ENCODE data around the gene COL18A1.

Gene COL18A1

GRCh38 chr21:45393021-45393420, 11.9 kb upstream of the COL18A1 start:
- no peak overlapping the region for H3K4me3 ChIP-seq (ENCODE audit: low read depth, low read length)
- no peak for DNase-seq (ENCODE audit: low read depth)

DNA sequence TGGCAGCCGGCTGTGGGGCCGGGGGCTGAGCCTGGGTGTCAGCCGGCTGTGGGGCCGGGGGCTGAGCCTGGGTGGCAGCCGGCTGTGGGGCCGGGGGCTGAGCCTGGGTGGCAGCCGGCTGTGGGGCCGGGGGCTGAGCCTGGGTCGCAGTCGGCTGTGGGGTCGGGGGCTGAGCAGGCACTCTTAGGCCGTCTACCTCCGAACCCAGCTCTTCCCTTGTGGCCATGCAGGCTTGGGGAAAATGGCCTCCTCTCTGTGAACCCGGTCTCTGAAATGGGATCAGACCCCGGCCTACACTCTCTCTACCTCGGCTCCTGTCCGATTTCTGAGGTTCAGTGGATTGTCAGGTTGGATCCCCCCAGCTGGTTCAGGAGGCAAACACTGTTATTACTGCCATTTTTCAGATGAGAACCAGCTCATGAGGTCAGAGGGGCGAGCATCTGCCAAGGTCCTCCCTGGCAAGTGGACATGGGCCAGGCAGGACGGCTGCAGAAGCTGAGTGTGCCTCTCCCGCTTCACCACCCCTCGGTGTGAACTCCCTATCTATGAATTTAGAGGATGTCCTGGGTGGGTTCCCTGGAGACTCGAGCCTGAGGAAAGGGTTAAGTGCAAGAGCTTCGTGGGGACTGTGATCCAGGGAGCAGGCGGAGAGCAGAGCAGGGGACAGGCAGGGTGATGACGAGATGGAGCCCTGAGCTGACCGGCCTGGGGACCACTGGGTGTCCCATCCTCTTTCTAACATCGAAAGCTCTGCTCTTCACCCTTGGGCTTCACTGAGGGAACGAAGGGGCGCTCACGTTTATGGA, 10.9 kb upstream of the COL18A1 start:
- DNase-seq (ENCODE audit: low read depth): no peak
- no peak overlapping the region for H3K4me3 ChIP-seq (ENCODE audit: low read depth, low read length)

DNA sequence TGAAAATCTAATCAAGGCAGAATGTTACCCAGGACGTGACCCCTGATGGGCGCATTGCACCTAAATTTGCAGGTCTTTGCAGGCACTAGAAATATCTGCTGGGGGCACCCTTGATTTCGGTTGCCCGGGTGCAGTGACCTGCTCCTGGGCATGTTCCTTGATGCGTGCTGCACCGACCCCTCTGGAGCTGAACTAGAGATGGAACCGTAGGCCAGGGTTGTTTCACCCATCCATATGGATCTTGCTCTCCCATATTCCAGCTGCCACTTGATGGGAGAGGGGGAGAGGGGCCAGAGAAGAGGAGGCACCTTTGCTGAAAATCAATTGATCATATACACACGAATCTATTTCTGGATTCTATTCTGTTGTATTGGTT, 8.4 kb upstream of the COL18A1 start:
- H3K4me3 ChIP-seq (ENCODE audit: low read depth, low read length): no peak overlapping the region
- DNase-seq (ENCODE audit: low read depth): no peak

DNA sequence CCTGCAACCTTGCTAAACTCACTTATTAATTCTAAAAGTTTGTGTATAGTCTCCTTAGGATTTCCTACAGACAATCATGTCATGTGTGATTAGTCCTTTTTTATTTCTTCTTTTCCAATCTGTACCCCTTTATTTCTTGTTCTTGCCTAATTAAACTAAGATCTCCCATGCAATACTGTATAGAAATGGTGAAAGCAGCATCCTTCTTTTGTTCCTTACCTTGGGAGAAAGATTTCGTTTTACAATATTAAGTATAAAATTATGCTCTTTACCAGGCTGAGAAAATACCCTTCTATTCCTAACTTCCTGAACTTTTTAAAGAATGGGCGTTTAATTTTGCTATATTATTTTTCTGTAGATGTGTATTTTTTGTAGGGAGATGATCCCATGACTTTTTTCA, 7.6 kb upstream of the COL18A1 start:
- no peak for DNase-seq (ENCODE audit: low read depth)
- no peak overlapping the region for H3K4me3 ChIP-seq (ENCODE audit: low read depth, low read length)

- DNase-seq (ENCODE audit: low read depth): no peak
These were observed 3.9 kb upstream of the COL18A1 start for GRCh38 chr21:45401054-45401518.

GRCh38 chr21:45401916-45402900, 2.8 kb upstream of the COL18A1 start:
- DNase-seq (ENCODE audit: low read depth): no peak
- no peak overlapping the region for H3K4me3 ChIP-seq (ENCODE audit: low read depth, low read length)

More at GRCh38 chr21:45401054-45401518, 3.9 kb upstream of the COL18A1 start:
- H3K4me3 ChIP-seq (ENCODE audit: low read depth, low read length): no peak overlapping the region

- no peak overlapping the region for H3K4me3 ChIP-seq (ENCODE audit: low read depth, low read length)
- no peak for DNase-seq (ENCODE audit: low read depth)
These were observed 1.7 kb upstream of the COL18A1 start for GRCh38 chr21:45403133-45403824.

DNA sequence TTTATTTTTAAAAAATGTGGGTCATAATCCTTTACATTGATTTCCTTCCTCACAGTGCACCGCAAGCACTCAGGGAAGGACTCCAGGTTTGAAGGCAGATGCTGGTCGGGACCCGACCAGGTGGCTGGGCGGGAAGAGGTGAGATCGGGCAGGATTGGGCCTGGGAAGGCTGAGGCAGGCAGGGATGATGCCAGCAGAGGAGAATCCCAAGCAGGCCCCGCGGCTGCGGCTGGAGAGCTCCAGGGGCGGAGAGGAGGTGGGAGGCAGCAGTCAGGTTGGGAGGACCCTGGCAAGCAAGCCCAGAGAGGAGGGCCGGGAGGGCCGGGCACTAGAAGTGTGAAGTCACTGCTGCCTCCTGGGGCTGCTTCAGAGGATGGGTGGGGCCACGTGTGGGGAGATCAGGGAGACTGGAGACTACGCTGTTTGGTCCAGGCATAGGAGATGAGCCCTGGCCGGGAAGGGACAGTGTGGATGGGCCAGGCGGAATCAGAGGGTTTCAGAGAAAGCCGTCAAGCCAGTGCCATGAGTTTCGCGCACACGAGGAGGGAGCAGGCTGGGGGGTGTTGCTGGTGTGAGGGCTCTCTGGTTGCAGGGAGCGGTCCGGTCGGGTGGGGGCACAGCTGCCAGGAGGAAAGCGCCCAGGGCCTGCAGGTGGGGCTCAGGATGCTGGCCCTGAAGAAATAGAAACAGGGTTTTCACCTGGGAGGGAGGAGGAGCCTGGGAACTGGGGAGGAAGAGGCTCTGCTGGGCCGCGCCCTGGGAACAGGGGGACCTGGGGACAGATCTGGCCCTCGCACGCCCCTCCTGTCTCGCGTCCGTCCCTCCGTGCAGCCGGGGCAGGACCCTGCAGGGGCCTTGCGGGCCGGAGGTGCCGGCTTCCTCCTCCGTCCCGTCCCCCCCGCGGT, 888 bp upstream of the COL18A1 start:
- peak overlapping the region; percentile 44 for H3K4me3 ChIP-seq (ENCODE audit: low read depth, low read length)
- DNase-seq (ENCODE audit: low read depth): no peak

DNA sequence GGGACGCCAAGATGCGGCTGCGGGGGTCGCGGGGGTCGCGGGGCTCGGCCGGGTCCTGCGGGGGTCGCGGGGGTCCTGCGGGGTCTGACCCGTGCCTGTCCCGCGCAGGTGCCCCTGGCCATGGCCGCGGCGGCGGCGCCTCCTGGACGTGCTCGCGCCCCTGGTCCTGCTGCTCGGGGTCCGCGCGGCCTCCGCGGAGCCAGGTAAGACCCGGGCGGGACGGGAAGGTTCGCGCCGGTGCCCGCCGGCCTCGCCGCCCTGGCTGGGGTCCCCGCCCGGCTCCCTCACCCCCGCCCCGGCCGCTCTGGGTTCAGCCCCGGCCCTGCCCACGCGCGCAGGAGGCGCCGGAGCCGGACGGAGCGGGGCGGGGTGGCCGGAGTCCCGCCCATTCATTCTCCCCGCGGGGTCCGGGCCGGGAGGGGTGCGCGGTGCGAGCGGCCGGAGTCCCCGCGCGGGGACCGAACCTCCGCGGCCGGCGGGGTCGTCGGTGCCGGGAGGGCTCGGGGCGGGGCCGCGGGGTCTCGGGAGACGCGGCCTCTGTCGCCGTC, 380 bp downstream of the COL18A1 start:
- peak overlapping the region; percentile 48 for H3K4me3 ChIP-seq (ENCODE audit: low read depth, low read length)
- DNase-seq (ENCODE audit: low read depth): no peak

- H3K4me3 ChIP-seq (ENCODE audit: low read depth, low read length): peak overlapping the region; percentile 48
- DNase-seq (ENCODE audit: low read depth): no peak
These were observed 1.1 kb downstream of the COL18A1 start for GRCh38 chr21:45405819-45406762.

DNA sequence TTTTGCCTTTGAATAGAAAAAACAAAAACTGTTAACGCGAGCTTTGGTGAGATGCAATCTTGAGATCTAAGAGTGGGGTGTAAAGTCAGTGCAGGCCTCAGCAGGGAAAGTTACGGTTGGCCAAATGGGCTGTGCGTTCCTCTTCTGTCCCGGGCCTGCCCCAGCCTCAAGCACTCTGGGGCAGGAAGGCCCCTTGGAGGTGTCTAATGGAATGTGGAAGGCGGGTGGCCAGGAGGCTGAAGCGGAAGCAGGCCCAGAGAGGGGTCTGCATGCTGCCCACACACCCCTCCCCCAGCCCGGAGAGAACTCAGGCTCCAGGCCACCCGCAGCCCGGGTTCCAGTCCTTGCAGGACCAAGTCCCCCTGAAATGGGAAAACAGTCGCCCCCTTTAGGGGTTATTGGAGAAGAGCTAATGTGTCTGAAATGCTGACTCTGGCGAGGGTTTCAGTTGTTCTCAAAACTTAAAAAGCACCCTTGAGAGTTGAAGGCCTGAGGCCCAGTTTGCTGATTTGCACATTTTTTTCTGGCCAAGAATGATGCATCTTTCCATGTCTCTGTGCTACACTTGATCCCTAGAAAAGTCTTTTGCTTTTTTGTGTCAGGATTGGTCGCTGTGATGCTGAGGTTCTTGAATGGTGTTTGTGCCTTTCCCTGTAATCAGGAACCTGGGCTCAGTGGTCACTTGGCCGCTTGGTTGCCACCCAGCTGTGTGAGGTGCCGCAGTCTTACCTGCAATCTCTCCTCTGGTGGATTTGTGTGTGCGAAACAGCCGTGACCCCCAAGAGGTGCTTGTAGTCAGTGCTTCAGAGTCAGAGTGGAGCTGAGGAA, 2.0 kb downstream of the COL18A1 start:
- H3K4me3 ChIP-seq (ENCODE audit: low read depth, low read length): no peak overlapping the region
- no peak for DNase-seq (ENCODE audit: low read depth)

GRCh38 chr21:45407629-45408247, 2.8 kb downstream of the COL18A1 start:
- H3K4me3 ChIP-seq (ENCODE audit: low read depth, low read length): no peak overlapping the region
- DNase-seq (ENCODE audit: low read depth): no peak

- no peak overlapping the region for H3K4me3 ChIP-seq (ENCODE audit: low read depth, low read length)
- no peak for DNase-seq (ENCODE audit: low read depth)
These were observed 3.4 kb downstream of the COL18A1 start for GRCh38 chr21:45408271-45408791.

DNA sequence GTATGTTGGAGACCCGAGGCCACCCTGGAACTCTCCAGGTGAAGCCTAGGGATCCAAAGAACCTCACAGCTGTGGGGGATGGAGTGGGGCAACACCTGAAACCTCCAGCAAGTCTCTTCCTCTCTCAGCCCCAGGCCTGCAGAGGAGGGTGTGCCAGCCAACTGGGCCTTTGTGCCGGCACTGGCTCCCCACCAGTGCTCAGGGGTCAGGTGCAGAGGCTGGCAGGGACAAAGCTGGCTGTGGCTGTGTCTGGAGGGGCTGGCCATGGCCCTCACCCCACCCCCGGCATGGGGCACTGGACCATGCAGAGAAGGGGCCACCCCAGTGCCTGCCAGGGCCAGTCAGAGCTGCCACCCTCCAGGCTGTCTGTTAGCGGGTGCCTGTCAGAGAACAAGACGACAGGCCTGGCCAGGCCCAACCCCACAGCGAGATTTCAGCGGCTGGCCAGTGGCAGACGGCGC, 3.9 kb downstream of the COL18A1 start:
- DNase-seq (ENCODE audit: low read depth): no peak

DNA sequence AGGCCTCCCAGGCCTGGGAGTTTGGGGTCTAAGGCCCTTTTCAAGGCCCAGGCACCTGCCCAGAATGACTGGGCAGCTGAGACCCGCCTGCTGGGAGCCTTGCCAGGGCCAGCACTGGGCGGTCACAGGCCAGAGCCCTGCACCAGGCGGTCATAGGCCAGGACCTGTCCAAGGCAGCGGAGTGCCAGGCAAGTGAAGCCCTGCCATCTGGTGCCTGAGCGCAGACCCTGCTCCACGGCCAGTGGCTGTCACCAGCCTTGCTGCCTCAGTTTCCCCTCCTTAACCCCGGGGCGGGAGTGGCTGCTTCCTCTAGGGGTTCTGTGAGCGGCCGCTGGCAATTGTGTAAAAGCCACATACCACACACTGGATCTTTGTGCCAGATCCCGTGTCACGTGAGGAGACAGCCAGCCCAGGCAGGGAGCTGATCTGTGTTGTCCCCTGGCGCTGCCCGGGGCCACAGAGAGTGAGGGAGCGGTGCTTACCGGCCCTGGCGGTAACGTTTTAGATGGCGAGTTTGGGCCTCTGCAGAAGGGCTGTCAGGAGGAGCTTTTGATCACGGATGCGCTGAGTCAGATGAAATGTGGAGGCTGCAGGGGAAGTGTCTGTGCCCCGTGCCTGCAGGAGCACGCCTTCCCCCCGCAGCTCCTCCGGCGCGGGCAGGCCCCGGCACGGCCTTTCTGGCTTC, 4.6 kb downstream of the COL18A1 start:
- no peak for DNase-seq (ENCODE audit: low read depth)
- H3K4me3 ChIP-seq (ENCODE audit: low read depth, low read length): no peak overlapping the region

More for the DNA sequence above, 3.9 kb downstream of the COL18A1 start:
- no peak overlapping the region for H3K4me3 ChIP-seq (ENCODE audit: low read depth, low read length)
